Stimulated activated CD4-positive, alpha-beta T cell treated with anti-CD3 and anti-CD28 coated beads, TNF-alpha, amount 100 ng/mL, for 24 hours (primary cell): ENCODE measurements around the gene XPR1.
"Not testable (repeated sequence)": the region's sequence is repeated elsewhere in the genome, so short reads cannot be mapped to it uniquely, and the experiment has no call there.

ENCODE experiments used
- DNase-seq, 3 experiments: peaks; one replicate each; pipeline ENCODE4 v3.0.0-alpha.2; 2020; ENCODE audit warnings: low read depth in 3 of 3

The XPR1 gene

DNA sequence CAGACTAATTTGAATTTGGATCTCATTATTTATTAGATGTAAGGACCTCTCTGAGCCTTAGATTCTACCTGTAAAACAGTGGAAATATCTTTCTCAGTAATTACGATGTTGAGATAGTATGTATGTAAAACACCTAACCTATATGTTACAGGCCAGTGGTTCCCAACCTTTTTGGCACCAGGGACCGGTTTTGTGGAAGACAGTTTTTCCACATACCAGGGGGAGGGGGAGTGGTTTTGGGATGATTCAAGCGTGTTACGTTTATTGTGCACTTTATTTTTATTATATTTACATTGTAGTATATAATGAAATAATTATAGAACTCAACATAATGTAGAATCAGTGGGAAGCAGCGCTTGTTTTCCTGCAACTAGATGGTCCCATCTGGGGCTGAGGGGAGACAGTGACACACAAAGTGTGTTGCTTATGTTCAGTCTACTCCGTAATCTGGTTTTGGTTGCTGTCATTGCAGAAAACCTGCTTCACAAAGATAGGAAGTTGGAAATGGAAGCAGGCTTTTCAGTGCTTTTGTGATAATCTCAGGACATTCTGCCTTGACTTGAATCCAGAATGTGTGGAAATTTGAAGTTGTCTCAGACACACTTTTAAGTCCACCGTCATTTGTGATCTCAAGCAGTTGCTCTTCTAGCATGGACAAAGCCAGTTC, 12.8 kb downstream of the XPR1 start:
- no peak for DNase-seq

DNA sequence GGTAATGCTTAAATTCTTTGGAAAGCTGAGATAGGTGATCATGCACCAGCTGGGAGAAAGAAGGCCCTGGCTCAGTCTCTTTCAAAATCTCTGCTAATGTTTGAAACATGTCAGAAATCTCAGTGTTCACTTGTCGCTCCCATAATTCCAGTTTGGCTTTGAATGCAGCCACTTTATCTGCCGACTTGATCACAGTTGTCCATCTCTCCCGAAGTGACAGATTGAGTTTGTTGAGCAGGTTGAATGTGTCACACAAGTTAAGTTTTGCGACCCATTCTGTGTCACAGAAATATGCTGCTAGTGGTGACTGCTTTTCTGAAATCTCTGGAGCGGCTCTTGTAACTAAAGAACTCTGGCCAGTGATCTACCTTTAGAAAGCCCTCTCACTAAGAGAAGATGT, 13.4 kb downstream of the XPR1 start:
- DNase-seq, result not testable (repeated sequence)

DNA sequence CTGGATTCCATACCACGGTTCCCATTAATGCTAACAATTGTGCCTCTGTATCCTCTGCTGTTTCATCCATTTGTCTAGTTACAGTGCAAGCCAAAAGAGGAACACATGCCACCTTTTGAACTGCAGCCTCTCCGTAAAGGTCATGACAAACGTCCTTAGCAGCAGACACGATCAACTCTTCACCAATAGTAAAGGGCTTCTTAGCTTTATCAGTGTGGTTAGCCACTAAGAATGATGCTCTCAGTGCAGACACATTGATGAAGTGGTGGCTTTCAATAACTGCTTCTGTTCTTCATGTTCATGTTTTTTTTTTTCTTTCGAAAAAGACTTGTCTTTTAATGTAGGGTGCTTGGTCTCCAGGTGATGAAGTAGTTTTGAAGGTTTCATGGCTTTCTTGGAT, 14.3 kb downstream of the XPR1 start:
- DNase-seq, result no peak

DNA sequence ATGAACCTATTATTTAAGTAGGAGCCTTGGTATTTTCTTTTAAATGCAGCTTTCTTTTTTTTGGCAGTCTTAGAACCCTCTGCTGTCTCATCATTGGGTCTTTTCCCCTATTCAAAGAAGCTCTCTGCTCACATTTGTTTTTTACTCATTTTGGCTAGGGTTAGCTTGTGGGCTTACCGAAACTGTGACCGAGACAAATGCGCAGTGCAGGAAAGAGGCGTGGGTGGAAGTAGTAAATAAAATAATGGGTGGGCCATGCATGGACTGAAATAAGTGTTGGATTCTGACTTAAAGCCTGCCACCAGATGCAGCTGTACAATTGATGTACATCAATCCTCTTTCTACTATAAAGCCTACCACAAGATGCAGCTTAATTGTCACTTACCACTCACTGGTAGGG, 14.7 kb downstream of the XPR1 start:
- DNase-seq, result no peak

DNA sequence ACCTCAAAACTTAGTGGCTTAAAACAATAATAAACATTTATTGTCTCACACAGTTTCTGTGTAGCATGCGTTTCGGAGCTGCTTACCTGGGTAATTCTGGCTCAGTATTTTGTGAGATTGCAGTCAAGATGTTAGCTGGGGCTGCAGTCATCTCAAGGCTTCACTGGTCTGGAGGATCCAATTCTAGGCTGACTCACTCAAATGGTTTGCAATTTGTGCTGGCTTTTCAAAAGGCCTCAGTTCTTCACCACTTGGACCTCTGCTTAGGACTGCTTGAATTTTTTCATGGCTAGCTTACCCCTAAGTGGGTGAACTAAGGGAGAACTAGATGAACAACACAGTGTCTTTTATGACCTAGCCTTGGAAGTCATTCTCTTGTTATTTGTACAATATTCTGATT, 21.0 kb downstream of the XPR1 start:
- no peak for DNase-seq

DNA sequence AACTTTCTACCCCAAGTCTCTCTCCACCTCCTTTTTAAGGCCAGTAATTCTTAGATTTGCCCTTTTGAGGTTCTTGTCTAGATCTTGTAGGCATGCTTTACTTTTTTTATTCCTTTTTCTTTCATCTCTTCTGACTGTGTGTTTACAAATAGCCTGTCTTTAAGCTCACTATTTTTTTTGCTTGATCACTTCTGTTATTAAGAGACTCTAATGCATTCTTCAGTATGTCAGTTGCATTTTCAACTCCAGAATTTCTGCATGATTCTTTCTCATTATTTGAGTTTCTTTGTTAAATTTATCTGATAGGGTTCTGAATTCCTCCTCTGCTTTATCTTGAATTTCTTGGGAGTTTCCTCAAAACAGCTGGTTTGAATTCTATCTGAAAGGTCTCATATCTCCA, 30.9 kb downstream of the XPR1 start:
- DNase-seq, result no peak

DNA sequence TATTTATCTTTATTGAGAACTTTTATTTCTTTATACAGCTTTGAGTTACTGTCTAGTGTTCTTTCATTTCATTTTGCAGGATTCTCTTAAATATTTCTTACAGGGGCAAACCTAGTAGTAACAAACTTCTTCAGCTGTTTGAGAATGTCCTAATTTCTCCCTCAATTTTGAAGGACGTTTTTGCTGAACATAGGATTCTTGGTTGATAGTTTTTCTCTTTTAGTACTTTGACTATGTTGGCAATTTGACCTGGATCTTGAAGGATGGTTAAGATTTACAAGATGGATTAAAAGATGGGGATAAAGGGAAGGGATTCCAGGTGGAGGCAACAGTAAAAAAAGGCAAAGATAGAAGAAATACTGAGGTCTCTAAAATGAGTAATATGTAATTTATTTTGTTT, 38.9 kb downstream of the XPR1 start:
- DNase-seq, result no peak

DNA sequence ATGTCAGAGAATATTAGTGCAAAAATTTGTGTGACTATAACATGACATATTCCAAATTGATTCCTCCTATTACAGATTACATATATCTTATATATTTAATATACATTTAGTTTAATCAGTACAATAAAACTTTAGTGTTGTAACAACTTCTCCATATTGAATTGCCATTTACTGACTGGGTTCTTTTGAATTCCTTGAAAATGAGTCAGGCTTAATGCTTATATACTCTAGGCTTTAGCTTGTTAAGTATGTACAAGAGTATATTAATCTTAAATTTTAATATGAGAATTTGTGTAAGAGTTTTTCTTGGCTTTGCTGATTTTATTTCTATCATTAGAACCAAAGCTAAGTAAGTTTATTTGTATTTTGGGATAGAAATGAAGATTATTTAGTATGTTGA, 40.3 kb downstream of the XPR1 start:
- DNase-seq, result no peak

DNA sequence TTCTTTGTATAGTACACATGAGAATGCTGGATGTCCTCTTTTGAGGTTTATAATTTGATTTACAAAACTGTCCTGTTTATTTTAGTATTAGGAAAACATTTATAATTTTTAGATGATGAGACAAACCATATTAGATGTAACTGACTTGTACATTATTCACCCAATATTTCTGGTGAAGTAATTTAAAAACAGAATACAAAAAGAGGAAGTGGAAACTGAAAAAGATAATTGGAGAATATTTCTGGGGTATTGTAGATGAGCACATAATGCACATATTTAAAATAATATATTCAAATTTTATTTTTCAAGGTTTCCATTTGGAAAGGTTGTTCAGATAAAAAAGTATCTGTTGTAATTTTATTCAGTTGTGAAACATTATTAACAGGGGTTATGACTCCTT, 40.7 kb downstream of the XPR1 start:
- DNase-seq, result no peak

DNA sequence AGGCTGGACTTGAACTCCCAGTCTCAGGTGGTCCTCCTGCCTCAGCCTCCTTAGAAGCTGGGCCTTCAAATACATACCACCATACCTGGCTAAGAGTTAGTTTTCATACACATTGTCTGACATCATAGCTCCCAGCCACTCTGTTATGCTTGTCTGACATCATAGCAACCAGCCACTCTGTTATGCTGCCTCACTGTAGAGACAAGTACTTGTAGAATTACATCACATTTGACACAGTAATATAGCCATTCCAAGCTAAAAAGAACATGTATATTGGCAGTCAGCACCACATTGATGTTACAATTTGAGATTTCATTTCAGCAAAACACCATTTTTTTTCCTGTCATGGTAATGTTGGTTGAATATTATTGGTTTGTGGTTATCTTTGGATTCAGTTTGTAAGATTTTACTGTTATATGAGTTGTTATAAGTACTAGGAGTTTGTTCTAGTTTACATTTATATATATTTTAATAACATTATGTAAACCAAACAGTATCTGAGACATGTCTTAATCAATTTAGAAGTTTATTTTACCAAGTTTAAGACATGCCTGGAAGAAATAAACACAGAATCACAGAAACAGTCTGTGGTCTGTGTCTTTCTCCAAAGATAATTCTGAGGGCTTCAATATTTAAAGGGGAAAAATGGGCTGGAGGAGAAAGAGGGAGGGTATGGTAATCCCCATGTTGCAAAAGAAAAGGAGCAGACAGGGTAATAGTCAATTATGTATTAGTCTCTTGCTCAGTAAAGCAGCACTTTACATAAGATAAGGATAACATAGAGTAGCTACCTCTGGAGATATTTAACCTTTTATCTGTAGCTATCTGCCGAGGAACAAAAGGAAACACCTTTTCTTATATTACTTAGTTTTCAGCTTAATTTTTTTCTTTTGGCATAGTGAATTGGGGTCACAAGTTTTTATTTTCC, 43.0 kb downstream of the XPR1 start:
- no peak for DNase-seq

DNA sequence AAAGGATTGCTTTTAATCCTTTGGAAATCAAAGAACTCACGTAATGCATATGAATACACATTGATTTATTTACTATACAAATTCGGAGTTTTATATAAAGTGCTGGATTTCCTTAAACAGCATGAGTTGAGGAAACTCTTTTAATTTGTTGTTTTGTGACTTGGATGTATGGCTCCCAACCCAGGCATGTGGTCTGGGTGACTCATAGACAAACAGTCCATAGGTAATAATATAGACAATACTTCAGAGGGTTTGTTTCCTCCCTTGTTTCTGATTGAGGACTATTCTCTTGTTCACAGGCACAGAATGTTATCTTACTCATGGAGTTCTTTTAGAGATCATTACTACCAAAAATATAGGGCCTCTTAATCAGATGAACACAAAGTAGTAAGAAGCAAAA, 43.8 kb downstream of the XPR1 start:
- DNase-seq, result no peak

DNA sequence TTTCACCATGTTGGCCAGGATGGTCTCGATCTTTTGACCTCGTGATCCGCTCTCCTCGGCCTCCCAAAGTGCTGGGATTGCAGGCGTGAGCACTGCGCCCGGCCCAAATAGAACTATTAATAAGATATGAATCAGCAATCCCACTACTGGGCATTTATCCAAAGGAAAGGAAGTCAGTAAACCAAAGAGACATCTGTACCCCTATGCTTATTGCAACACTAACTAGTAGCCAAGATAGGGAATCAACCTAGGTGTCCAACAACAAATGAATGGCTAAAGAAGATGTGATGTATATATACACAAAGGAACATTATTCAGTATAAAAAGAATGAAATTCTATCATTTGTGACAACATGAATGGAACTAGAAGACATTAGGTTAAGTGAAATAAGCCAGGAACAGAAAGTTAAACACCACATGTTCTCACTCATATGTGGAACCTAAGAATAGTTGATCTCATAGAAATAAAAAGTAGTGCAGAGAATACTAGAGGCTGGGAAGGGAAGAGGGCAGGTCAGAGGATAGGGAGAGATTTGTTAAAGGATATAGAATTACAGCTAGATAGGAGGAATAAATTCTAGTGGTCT, 48.8 kb downstream of the XPR1 start:
- DNase-seq, result no peak

DNA sequence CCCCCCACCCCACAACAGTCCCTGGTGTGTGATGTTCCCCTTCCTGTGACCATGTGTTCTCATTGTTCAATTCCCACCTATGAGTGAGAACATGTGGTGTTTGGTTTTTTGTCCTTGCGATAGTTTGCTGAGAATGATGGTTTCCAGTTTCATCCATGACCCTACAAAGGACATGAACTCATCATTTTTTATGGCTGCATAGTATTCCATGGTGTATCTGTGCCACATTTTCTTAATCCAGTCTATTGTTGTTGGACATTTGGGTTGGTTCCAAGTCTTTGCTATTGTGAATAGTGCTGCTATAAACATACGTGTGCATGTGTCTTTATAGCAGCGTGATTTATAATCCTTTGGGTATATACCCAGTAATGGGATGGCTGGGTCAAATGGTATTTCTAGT, 51.3 kb downstream of the XPR1 start:
- not testable (repeated sequence) for DNase-seq

DNA sequence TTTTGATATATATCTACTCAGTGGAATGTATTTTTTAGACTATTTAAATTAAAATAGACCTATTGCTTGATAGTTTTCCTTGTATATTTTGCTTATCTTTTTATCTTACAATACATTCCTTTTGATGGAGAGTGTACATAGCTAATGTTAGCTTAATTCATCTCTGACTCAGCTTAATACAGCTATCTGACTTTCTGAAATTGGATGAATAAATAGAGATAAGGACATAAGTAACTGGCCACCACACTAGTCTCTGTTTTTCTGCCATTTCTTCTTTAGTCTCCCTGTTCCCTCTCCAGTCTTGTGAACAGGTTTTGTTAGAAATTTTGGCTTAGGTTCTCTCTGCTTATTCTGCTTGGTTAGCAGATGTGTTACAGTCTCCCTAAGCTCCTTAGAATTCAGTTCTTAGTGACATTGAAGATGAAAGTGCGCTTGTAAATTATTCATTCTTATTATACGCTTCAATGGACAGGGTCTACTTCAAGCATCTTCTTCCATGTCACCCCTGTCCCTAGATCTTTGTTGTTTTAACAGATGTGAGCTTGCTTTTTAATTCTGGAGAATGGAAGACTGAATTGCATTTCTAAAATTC, 59.6 kb downstream of the XPR1 start:
- DNase-seq, result no peak

DNA sequence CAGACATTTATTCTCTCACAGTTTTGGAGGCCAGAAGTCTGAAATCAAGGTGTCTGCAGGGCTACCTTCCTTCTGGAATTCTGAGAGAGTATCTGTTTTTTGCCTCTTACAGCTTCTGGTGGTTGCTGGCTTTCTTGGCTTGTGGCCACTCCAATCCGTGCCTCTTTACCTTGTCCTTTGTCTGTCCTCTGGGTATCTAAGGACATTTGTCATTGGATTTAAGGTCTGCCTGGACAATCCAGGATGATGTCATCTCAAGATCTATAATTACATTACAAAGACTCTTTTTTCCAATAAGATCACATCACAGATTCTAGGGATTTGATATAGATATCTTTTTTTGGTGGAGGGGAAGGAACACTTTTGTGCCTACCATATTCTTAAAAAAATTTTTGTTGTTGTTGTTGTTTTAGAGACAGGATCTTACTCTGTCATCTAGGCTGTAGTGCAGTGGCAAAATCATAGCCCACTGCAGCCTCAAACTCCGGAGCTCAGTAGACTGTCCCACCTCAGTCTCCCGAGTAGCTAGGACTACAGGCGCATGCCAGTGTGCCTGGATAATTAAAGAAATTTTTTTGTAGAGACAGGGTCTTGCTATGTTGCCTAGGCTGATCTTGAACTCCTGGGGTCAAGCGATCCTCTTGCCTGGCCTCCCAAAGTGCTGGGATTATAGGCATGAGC, 61.9 kb downstream of the XPR1 start:
- DNase-seq, result no peak

DNA sequence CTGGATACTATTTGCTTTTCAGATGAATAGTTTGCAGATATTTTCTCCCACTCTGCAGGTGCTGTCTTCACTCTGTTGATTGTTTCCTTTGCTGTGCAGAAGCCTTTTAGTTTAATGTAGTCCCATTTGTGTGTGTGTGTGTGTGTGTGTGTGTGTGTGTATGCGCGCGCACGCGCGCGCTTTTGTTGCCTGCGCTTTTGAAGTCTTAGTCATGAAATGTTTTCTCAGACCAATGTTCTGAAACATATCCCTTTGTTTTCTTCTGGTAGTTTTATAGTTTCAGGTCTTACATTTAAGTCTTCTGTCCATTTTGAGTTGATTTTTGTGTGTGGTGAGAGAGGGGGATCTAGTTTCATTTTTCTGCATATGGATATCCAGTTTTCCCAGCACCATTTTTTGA, 63.5 kb downstream of the XPR1 start:
- no peak for DNase-seq

DNA sequence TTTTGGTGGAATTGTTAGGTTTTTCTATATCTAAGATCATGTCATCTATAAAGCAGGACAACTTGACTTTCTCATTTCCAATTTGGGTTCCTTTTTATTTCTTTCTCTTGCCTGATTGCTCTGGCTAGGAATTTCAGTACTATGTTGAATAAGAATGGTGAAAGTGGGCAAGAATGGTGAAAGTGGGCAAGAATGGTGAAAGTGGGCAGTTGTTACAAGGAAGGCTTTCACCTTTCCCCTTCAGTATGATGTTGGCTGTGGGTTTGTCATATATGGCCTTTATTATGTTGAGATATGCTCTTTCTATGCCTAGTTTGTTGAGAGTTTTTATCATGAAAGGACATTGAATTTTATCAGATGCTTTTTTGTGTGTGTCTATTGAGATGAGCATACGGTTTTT, 64.5 kb downstream of the XPR1 start:
- no peak for DNase-seq

DNA sequence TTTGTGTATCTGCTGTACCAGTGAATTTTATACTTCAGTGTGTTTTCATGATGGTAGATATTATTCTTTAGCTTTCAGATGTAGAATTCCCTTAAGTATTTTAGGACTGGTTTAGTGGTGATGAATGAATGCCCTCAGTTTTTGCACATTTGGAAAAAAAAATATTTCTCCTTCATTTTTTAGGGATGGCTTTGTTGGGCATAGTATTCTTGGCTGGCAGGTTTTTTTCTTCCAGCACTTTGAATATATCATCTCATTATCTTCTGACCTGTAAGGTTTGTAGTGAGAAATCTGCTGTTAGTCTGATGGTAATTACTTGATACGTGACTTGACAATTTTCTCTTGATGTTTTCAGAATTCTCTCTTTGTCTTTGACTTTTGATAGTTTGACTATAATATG, 66.8 kb downstream of the XPR1 start:
- no peak for DNase-seq

DNA sequence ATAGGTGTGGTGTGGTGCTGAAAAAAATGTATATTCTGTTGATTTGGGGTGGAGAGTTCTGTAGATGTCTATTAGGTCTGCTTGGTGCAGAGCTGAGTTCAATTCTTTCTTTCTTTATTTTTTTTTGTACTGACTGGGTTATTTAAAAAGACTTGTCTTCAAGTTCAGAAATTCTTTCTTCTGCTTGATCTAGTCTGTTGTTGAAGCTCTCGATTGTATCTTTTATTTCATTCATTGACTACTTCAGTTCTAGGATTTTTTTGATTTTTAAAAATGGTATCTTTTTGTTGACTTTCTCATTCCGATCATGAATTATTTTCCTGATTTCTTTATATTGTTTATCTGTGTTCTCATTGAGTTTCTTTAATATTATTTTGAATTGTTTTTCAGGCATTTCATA, 70.6 kb downstream of the XPR1 start:
- not testable (repeated sequence) for DNase-seq

DNA sequence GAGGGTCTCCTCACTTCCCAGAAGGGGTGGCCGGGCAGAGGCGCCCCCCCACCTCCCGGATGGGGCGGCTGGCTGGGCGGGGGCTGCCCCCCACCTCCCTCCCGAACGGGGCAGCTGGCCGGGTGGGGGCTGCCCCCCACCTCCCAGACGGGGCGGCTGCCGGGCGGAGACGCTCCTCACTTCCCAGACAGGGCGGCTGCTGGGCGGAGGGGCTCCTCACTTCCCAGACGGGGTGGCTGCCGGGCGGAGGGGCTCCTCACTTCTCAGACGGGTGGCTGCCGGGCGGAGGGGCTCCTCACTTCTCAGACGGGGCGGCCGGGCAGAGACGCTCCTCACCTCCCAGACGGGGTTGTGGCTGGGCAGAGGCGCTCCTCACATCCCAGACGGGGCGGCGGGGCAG, 78.9 kb downstream of the XPR1 start:
- DNase-seq, result not testable (repeated sequence)

DNA sequence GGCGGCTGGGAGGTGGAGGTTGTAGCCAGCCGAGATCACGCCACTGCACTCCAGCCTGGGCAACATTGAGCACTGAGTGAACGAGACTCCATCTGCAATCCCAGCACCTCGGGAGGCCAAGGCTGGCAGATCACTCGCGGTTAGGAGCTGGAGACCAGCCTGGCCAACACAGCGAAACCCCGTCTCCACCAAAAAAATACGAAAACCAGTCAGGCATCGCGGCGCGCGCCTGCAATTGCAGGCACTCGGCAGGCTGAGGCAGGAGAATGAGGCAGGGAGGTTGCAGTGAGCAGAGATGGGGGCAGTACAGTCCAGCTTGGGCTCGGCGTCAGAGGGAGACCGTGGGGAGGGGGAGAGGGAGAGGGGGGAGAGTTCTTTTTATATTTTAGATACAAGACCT, 79.4 kb downstream of the XPR1 start:
- DNase-seq, result not testable (repeated sequence)

DNA sequence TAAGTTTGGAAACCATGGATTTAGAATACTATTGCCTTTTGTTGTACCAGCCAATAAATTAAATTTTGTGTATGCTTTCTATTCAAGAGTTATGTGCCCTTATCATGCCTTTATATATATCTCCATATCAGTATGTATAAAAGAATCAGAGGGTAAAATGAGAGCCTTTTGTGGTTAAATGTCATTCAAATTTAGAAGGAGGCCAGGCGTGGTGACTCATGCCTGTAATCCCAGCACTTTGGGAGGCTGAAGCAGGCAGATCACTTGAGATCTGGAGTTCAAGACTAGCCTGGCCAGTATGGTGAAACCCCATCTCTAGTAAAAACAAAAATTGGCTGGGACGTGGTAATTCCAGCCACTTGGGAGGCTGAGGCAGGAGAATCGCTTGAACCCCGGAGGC, 88.9 kb downstream of the XPR1 start:
- DNase-seq, result no peak
